ENCODE measurements around the gene UBL7. TPM values are rescaled to one million over a fixed set of nuclear protein-coding genes. Genes with fewer than 3 reads are reported as not detected.

UBL7 gene
- total RNA-seq, 2 experiments from 2014 or later = 14.3 to 17.1 TPM

DNA sequence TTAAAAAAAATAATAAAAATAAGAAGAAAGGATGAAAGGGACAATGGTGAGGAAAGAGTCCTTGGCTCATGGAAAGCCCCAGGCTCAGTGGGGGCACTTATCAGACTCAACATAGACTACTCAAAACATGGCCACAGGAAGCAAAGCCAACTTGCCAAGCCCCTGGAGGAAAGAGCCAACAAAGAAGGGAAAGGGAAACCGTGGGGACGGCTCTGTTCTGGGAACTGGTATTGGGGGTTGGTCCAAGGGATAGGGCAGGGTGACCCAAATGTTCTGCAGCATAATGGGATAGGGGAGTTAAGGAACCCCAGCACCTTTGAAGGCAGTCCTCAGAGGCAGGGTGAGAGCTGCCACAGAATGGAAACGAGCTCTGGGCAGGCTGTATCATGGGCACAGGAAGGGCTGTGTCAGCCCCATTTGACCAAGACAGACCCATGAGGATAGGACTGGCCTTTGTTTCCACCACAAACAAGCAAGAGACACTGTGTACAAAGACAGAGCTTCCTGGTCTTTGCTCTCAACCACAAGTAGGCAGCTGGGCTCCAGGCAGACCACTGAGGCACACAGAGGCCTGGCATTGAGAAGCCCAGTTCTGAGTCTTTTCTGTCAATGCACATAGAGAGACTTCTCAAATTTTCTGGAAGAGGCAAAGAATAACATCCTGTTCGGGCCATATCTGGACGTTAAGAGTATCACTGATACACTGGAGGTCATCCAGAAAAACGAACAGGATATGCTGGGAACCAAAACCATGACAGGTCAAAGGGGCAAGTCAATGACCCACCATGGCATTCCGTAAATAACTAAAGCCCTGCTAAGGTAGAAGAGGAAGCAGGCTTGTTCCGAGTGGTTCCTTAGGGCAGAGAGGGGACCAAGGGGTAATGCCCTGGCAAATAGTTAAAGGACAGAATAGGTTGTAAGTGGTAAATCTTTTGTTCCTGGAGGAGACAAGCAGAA lies 16.6 kb downstream of the UBL7 start:
- POLR2A ChIA-PET = no interaction called here

DNA sequence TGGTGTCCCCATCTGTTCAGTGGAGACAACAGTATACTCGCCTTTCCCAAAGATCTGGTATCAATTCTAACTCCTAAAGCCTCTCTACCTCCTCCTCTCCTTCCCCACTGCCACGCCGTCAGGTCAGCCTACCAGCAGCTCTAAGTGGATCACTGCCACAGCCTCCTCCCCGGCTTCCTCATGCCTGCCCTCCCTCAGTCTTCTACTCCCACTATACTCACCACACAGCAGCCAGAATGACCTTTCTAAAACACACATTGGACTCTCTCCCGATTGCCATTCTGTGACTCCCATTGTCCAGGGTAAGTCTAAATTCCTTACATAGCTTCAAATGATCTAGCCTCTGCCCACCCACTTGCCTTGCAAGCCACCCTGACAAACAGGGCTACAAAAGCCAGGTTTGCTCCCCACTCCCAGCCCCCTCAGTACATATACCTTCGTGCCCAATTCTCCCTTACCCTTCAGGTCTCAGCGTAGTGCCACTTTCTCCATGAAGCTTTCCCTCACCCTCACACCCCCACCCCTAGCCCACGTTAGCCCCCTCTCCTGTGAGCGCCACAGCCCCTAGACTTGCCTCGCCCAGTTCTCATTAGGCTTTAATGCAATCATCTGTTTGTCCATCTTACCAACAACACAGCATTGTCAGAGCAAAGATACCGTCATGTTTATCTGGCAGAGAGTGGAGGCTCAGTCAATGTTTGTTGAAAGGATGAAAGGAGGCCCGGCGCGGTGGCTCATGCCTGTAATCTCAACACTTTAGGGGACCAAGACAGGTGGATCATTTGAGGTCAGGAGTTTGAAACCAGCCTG lies 17.7 kb downstream of the UBL7 start:
- no peaks in the 10 kb centered on the region for H3K9me3 Mint-ChIP-seq
- TF ChIP-seq CTCF (IDR thresholded peaks at IDR 0.05) = no peak
- DNase-seq (no peak), ATAC-seq (ENCODE audit: poor library complexity) (no peak)
- H3K27me3 ChIP-seq (ENCODE audit: control insufficient read depth in 1 of 2, insufficient read depth in 2 of 2, low read length in 2 of 2) = no peaks in the 10 kb centered on the region
- peaks cover 34% of the 10 kb centered on the region for H3K36me3 ChIP-seq (ENCODE audit: insufficient read depth, low read length)
- ChIA-PET POLR2A (no interaction called here), CTCF (interaction anchor here (1.2 kb wide), 1 partner anchor 61 kb away, joined by 3 read pairs; no protein-coding TSS in a partner anchor)
- no peaks in the 10 kb centered on the region for H3K4me1 Mint-ChIP-seq (ENCODE audit: low read depth)
- H3K4me3 Mint-ChIP-seq = no peak overlapping the region
- no peaks in the 10 kb centered on the region for H3K9me3 ChIP-seq (ENCODE audit: control insufficient read depth in 1 of 2, insufficient read depth in 1 of 2, low read length in 2 of 2)
- no peak overlapping the region for H3K4me3 ChIP-seq (ENCODE audit: low read length)
- no peaks in the 10 kb centered on the region for H3K27me3 Mint-ChIP-seq
- intact Hi-C loops (cut with DNase I, micrococcal nuclease) = loop anchor here in 1 of 2 experiments (10.0 kb wide), 1 partner anchor 321 kb away; no protein-coding TSS in a partner anchor
- no peak overlapping the region for H3K27ac ChIP-seq (ENCODE audit: low read depth in 1 of 2, low read length in 2 of 2)
- H3K36me3 Mint-ChIP-seq (ENCODE audit: low read depth) = peaks cover 43% of the 10 kb centered on the region
- no peak overlapping the region for H3K27ac Mint-ChIP-seq
- H3K4me1 ChIP-seq (ENCODE audit: insufficient read depth, low read length) = peaks cover 3% of the 10 kb centered on the region

More for the DNA sequence above, 16.6 kb downstream of the UBL7 start:
- Mint-ChIP-seq H3K27me3 (no peaks in the 10 kb centered on the region), H3K4me1 (ENCODE audit: low read depth) (no peaks in the 10 kb centered on the region), H3K27ac (no peak overlapping the region), H3K4me3 (no peak overlapping the region), H3K36me3 (ENCODE audit: low read depth) (peaks cover 54% of the 10 kb centered on the region), H3K9me3 (no peaks in the 10 kb centered on the region)
- Histone ChIP-seq H3K27ac (ENCODE audit: low read depth in 1 of 2, low read length in 2 of 2) (no peak overlapping the region), H3K27me3 (ENCODE audit: control insufficient read depth in 1 of 2, insufficient read depth in 2 of 2, low read length in 2 of 2) (no peaks in the 10 kb centered on the region), H3K9me3 (ENCODE audit: control insufficient read depth in 1 of 2, insufficient read depth in 1 of 2, low read length in 2 of 2) (no peaks in the 10 kb centered on the region), H3K4me3 (ENCODE audit: low read length) (no peak overlapping the region), H3K4me1 (ENCODE audit: insufficient read depth, low read length) (no peaks in the 10 kb centered on the region), H3K36me3 (ENCODE audit: insufficient read depth, low read length) (peaks cover 44% of the 10 kb centered on the region)
- TF ChIP-seq CTCF (IDR thresholded peaks at IDR 0.05) = no peak
- no peak for ATAC-seq (ENCODE audit: poor library complexity)
- intact Hi-C loops (cut with DNase I, micrococcal nuclease) = loop anchor here in 1 of 2 experiments (10.0 kb wide), 1 partner anchor 320 kb away; no protein-coding TSS in a partner anchor
- CTCF ChIA-PET = no interaction called here
- DNase-seq = no peak

- H3K27ac ChIP-seq (ENCODE audit: low read depth in 1 of 2, low read length in 2 of 2) = no peak overlapping the region
- H3K9me3 ChIP-seq (ENCODE audit: control insufficient read depth in 1 of 2, insufficient read depth in 1 of 2, low read length in 2 of 2) = no peaks in the 10 kb centered on the region
- no peaks in the 10 kb centered on the region for H3K9me3 Mint-ChIP-seq
- ChIA-PET CTCF (interaction anchor here (1.2 kb wide), 1 partner anchor 60 kb away, joined by 3 read pairs; no protein-coding TSS in a partner anchor), POLR2A (no interaction called here)
- intact Hi-C loops (cut with DNase I, micrococcal nuclease) = loop anchor here in 1 of 2 experiments (10.0 kb wide), 1 partner anchor 322 kb away; no protein-coding TSS in a partner anchor
- H3K27me3 Mint-ChIP-seq = no peaks in the 10 kb centered on the region
- peaks cover 36% of the 10 kb centered on the region for H3K36me3 Mint-ChIP-seq (ENCODE audit: low read depth)
- no peak overlapping the region for H3K4me3 Mint-ChIP-seq
- H3K27me3 ChIP-seq (ENCODE audit: control insufficient read depth in 1 of 2, insufficient read depth in 2 of 2, low read length in 2 of 2) = no peaks in the 10 kb centered on the region
- H3K36me3 ChIP-seq (ENCODE audit: insufficient read depth, low read length) = peaks cover 27% of the 10 kb centered on the region
- no peak overlapping the region for H3K27ac Mint-ChIP-seq
- H3K4me1 ChIP-seq (ENCODE audit: insufficient read depth, low read length) = peaks cover 3% of the 10 kb centered on the region
- no peak for DNase-seq
- no peaks in the 10 kb centered on the region for H3K4me1 Mint-ChIP-seq (ENCODE audit: low read depth)
- no peak overlapping the region for H3K4me3 ChIP-seq (ENCODE audit: low read length)
- no peak for ATAC-seq (ENCODE audit: poor library complexity)
- no peak for TF ChIP-seq CTCF (IDR thresholded peaks at IDR 0.05)
These were observed 18.4 kb downstream of the UBL7 start for GRCh38 chr15:74442604-74443003.

Measured in CD4-positive, alpha-beta T cell (primary cell).